OCI-LY1 (cell line): Measurements from ENCODE around the gene CACNA2D1.

Experiments
- H2AFZ ChIP-seq: fragments of 200-600 bp; sonication (generic), shearing (Covaris generic); 2 replicates; pipeline ENCODE4 v1.6.0; 2014; ENCODE audit warnings: antibody characterized with exemption, mild to moderate bottlenecking, low read length
- H3F3A ChIP-seq: fragments of 200-600 bp; sonication (generic), shearing (Covaris generic); 2 replicates; pipeline ENCODE4 v1.6.0; 2014; ENCODE audit warnings: mild to moderate bottlenecking, antibody characterized with exemption, low read length, moderate library complexity; ENCODE audit not compliant: insufficient read depth
- H3K27ac ChIP-seq: fragments of 200-600 bp; sonication (generic); 2 replicates; pipeline ENCODE4 v1.5.1; 2014; ENCODE audit warnings: low read length, mixed run types, mild to moderate bottlenecking, low read depth; ENCODE audit not compliant: poor library complexity, severe bottlenecking
- H3K27me3 ChIP-seq: fragments of 200-600 bp; sonication (generic); 2 replicates; pipeline ENCODE4 v1.6.0; 2014; ENCODE audit warnings: antibody characterized with exemption, mild to moderate bottlenecking, low read length, moderate library complexity; ENCODE audit not compliant: insufficient read depth
- H3K36me3 ChIP-seq: fragments of 200-600 bp; sonication (generic); 2 replicates; pipeline ENCODE4 v1.6.1; 2014; ENCODE audit warnings: mild to moderate bottlenecking, antibody characterized with exemption, low read length, moderate library complexity, mixed read lengths; ENCODE audit not compliant: insufficient read depth
- H3K4me1 ChIP-seq: fragments of 200-600 bp; sonication (generic); 2 replicates; pipeline ENCODE4 v1.5.1; 2014; ENCODE audit warnings: mild to moderate bottlenecking, low read length, moderate library complexity; ENCODE audit not compliant: insufficient read depth, severe bottlenecking
- H3K4me2 ChIP-seq: fragments of 200-600 bp; sonication (generic), shearing (Covaris generic); 2 replicates; pipeline ENCODE4 v1.6.1; 2014; ENCODE audit warnings: low read length
- H3K4me3 ChIP-seq: fragments of 200-600 bp; sonication (generic); 2 replicates; pipeline ENCODE4 v1.5.1; 2014; ENCODE audit warnings: low read length, low read depth, mild to moderate bottlenecking, mixed read lengths; ENCODE audit not compliant: poor library complexity, severe bottlenecking
- H3K79me2 ChIP-seq: fragments of 200-600 bp; shearing (Covaris generic); 2 replicates; pipeline ENCODE4 v1.6.1; 2016; ENCODE audit warnings: mixed run types, low read length, mixed read lengths; ENCODE audit not compliant: insufficient read depth
- H3K9ac ChIP-seq: fragments of 200-600 bp; sonication (generic), shearing (Covaris generic); 2 replicates; pipeline ENCODE4 v1.6.1; 2014; ENCODE audit warnings: mild to moderate bottlenecking, low read length, mixed read lengths
- H3K9me2 ChIP-seq: fragments of 200-600 bp; sonication (generic), shearing (Covaris generic); 2 replicates; pipeline ENCODE4 v1.6.1; 2014; ENCODE audit warnings: low read depth, mild to moderate bottlenecking, low read length, mixed read lengths
- H3K9me3 ChIP-seq: fragments of 200-600 bp; shearing (Covaris generic); 2 replicates; pipeline ENCODE4 v1.6.1; 2014; ENCODE audit warnings: low read length, mixed read lengths
- H4K20me1 ChIP-seq: fragments of 200-600 bp; sonication (generic), shearing (Covaris generic); 2 replicates; pipeline ENCODE4 v1.6.0; 2016; ENCODE audit warnings: mild to moderate bottlenecking, low read length; ENCODE audit not compliant: insufficient read depth
- EZH2 ChIP-seq: fragments of 200-600 bp; sonication (generic), shearing (Covaris generic); IDR thresholded peaks from 2 replicates; pipeline ENCODE4 v1.8.0; 2017; ENCODE audit warnings: borderline replicate concordance, mixed run types, mild to moderate bottlenecking, antibody characterized with exemption, low read length, moderate library complexity, mixed read lengths
- TF ChIP-seq, protein P1 (sequence below): fragments of 200-600 bp; sonication (generic), shearing (Covaris generic); IDR thresholded peaks from 2 replicates; pipeline ENCODE4 v1.5.1; 2017; ENCODE audit warnings: mild to moderate bottlenecking, antibody characterized with exemption, low read length, moderate library complexity, mixed read lengths

Gene CACNA2D1

GRCh38 chr7:82289889-82290288, 153.7 kb downstream of the CACNA2D1 start:
- Histone ChIP-seq H3K27me3 (no peaks in the 10 kb centered on the region), H3K27ac (no peak overlapping the region), H3K4me1 (no peaks in the 10 kb centered on the region), H3K4me2 (no peak overlapping the region), H2AFZ (no peak overlapping the region), H3K9ac (no peak overlapping the region), H3K4me3 (no peak overlapping the region), H3K9me2 (no peaks in the 10 kb centered on the region), H4K20me1 (no peaks in the 10 kb centered on the region; the same call in 1 of the 2 replicates), H3K9me3 (no peaks in the 10 kb centered on the region), H3K79me2 (no peaks in the 10 kb centered on the region), H3K36me3 (no peaks in the 10 kb centered on the region), H3F3A (no peaks in the 10 kb centered on the region)
- TF ChIP-seq, protein P1, sequence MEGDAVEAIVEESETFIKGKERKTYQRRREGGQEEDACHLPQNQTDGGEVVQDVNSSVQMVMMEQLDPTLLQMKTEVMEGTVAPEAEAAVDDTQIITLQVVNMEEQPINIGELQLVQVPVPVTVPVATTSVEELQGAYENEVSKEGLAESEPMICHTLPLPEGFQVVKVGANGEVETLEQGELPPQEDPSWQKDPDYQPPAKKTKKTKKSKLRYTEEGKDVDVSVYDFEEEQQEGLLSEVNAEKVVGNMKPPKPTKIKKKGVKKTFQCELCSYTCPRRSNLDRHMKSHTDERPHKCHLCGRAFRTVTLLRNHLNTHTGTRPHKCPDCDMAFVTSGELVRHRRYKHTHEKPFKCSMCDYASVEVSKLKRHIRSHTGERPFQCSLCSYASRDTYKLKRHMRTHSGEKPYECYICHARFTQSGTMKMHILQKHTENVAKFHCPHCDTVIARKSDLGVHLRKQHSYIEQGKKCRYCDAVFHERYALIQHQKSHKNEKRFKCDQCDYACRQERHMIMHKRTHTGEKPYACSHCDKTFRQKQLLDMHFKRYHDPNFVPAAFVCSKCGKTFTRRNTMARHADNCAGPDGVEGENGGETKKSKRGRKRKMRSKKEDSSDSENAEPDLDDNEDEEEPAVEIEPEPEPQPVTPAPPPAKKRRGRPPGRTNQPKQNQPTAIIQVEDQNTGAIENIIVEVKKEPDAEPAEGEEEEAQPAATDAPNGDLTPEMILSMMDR: no peak
- no peak for TF ChIP-seq EZH2

GRCh38 chr7:82289152-82289535, 154.4 kb downstream of the CACNA2D1 start:
- Histone ChIP-seq H4K20me1 (no peaks in the 10 kb centered on the region; the same call in 1 of the 2 replicates), H3K36me3 (no peaks in the 10 kb centered on the region), H3K9me3 (no peaks in the 10 kb centered on the region), H3K4me3 (no peak overlapping the region), H3K79me2 (no peaks in the 10 kb centered on the region), H3K4me2 (no peak overlapping the region), H3K4me1 (no peaks in the 10 kb centered on the region), H3K9ac (no peak overlapping the region), H2AFZ (no peak overlapping the region), H3K27ac (no peak overlapping the region), H3F3A (no peaks in the 10 kb centered on the region), H3K9me2 (no peaks in the 10 kb centered on the region), H3K27me3 (no peaks in the 10 kb centered on the region)
- TF ChIP-seq, protein P1: no peak
- TF ChIP-seq EZH2: no peak

DNA sequence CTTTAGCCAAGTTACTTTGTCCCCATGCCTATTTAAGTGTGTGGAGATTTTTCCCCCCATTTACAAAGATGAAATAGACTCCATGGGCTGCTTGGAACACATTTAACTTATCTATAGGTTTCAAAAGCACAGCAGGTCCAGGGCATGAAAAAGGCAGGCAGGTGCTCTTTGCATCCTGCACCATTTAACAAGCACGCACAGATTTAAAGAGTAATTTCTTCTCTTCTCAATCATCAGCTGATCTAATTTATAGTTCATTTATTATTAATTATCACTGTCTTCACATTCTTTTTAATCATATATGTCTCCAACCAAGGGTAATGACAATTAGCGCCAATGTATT, 156.8 kb downstream of the CACNA2D1 start:
- no peaks in the 10 kb centered on the region for H4K20me1 ChIP-seq

More for the DNA sequence above, 156.8 kb downstream of the CACNA2D1 start:
- no peak overlapping the region for H3K4me3 ChIP-seq
- no peaks in the 10 kb centered on the region for H3K36me3 ChIP-seq
- H3F3A ChIP-seq: no peaks in the 10 kb centered on the region
- no peaks in the 10 kb centered on the region for H3K79me2 ChIP-seq
- no peaks in the 10 kb centered on the region for H3K27me3 ChIP-seq
- H2AFZ ChIP-seq: no peak overlapping the region
- no peak overlapping the region for H3K4me2 ChIP-seq
- H3K9me2 ChIP-seq: no peaks in the 10 kb centered on the region
- TF ChIP-seq EZH2: no peak
- TF ChIP-seq, protein P1: no peak
- no peaks in the 10 kb centered on the region for H3K9me3 ChIP-seq
- H3K4me1 ChIP-seq: no peaks in the 10 kb centered on the region
- no peak overlapping the region for H3K9ac ChIP-seq
- H3K27ac ChIP-seq: no peak overlapping the region
